C4-2B (cell line): ENCODE measurements around the gene CAMTA1.

ENCODE experiments used
- CTCF ChIP-seq: fragments of 450-650 bp; conservative IDR thresholded peaks from 2 replicates; pipeline ENCODE4 v1.5.1; 2017; ENCODE audit warnings: mild to moderate bottlenecking
- ZFX ChIP-seq: fragments of 450-650 bp; IDR thresholded peaks from 2 replicates; pipeline ENCODE4 v1.6.1; 2017

GRCh38 chr1:7754234-7754633 lies 969.0 kb downstream of the CAMTA1 start:
- no peak for TF ChIP-seq CTCF
- no peak for TF ChIP-seq ZFX
